NCI-H2227 (cell line): ENCODE data around the gene PRKAG1.

Source experiments
- DNase-seq: peaks from one replicate; lab custom pipeline; 2025; ENCODE audit not compliant: unreplicated experiment; lab: John Stamatoyannopoulos, UW

The PRKAG1 gene

DNA sequence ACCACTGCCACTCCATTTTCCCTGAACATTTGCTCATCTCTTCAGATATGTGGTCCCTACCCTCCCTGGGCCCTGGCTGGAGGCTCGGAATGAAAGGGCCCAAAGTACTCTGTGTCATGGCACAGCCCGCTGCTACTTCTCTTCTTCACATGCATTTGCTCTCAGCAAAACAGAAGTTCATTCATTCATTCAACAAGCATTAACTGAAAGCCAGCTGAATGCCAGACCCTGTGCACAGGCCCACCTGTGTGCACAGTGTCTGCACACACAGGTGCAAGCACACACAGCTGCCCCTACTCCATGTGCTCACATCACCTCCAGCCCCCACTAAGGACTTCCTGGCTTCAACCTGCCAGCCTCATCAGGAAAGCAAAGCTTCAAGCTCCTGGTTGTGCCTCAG is 32.7 kb downstream of the PRKAG1 start:
- DNase-seq = no peak

DNA sequence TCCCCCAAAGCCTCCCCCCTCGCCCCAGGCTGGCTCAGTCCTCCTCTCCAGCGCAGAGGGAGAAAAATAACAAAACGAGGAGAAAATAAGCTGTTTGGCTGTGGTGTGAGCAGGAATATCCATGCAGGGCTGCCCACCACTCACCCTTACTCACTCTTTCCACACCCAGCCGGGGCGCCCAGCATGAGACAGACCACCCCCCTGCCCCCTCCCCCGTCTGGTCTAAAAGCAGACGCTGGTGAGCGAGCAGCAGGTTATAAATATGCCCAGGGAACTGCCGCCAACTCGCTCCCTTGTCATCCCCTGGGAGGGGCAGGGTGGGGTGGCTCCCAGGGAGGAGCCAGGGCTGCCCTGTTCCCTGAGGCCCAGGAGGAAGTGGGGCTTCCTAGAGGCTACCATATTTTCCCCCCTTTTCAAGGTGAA is 33.1 kb downstream of the PRKAG1 start:
- no peak for DNase-seq

DNA sequence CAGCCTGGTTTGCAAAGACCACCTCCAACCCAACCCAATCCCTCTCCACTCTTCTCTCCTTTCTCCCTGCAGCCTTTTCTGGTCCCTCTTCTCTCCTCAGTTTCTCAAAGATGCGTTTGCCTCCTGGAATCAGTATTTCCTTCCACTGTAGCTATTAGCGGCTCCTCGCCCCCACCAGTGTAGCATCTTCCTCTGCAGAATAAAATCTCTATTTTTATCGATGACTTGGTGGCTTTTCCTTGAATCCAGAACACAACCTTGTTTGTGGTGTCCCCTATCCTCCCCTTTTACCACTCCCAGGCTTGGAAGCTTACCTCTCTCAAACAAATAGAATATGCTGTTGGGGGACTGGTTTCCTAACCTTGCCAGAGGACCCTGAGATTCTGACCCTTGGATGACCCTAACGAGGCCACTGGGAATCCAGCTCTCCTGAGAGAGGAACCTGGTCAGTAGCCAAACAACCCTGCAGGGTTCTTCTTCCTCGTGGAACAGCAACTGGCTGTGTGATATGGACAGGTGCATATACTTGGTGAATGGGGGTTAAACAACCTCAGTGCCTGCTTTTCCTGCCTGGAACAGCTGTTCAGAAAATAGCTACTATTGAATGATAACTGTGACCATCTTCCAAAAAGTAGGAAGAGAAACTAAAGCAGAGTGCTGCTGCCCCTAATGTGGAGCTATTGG is 36.0 kb downstream of the PRKAG1 start:
- no peak for DNase-seq

DNA sequence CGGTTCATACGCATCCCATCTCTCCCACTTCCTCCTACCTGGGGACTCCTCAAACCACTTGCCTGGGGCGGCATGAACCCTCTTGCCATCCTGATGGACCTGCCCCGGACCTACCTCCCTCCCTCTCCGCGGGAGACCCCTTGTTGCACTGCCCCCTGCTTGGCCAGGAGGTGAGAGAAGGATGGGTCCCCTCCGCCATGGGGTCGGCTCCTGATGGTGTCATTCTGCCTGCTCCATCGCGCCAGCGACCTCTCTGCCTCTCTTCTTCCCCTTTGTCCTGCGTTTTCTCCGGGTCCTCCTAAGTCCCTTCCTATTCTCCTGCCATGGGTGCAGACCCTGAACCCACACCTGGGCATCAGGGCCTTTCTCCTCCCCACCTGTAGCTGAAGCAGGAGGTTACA is 36.8 kb downstream of the PRKAG1 start:
- no peak for DNase-seq

DNA sequence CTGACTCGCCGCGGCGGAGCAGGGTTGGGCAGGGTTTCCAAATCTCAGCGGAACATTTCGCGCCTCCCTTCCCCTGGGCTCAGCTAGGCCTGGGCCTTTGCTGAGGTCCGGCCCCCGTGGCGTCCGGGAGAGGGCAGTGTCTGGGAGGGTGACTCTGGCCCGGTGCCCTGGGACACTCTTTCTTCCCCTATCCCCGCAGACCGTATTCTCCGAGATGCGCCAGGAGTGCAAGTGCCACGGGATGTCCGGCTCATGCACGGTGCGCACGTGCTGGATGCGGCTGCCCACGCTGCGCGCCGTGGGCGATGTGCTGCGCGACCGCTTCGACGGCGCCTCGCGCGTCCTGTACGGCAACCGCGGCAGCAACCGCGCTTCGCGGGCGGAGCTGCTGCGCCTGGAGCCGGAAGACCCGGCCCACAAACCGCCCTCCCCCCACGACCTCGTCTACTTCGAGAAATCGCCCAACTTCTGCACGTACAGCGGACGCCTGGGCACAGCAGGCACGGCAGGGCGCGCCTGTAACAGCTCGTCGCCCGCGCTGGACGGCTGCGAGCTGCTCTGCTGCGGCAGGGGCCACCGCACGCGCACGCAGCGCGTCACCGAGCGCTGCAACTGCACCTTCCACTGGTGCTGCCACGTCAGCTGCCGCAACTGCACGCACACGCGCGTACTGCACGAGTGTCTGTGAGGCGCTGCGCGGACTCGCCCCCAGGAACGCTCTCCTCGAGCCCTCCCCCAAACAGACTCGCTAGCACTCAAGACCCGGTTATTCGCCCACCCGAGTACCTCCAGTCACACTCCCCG is 37.4 kb downstream of the PRKAG1 start:
- peak; percentile 22 for DNase-seq

DNA sequence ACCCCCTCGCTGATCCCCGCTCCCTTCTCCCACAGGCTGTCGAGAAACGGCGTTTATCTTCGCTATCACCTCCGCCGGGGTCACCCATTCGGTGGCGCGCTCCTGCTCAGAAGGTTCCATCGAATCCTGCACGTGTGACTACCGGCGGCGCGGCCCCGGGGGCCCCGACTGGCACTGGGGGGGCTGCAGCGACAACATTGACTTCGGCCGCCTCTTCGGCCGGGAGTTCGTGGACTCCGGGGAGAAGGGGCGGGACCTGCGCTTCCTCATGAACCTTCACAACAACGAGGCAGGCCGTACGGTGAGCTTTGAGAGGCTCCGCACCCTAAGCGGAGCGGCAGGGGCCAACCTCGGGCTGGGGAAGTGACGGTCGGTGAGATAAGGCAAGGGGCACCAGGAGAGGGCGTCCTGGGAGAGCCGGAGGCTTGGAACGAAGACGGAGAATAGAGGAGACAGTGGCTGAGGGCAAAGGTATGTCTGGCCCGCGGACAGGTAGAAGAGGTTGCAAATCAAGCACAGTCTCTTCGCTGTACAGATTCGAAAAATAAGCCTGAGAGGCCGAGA is 38.1 kb downstream of the PRKAG1 start:
- DNase-seq = peak; percentile 21

DNA sequence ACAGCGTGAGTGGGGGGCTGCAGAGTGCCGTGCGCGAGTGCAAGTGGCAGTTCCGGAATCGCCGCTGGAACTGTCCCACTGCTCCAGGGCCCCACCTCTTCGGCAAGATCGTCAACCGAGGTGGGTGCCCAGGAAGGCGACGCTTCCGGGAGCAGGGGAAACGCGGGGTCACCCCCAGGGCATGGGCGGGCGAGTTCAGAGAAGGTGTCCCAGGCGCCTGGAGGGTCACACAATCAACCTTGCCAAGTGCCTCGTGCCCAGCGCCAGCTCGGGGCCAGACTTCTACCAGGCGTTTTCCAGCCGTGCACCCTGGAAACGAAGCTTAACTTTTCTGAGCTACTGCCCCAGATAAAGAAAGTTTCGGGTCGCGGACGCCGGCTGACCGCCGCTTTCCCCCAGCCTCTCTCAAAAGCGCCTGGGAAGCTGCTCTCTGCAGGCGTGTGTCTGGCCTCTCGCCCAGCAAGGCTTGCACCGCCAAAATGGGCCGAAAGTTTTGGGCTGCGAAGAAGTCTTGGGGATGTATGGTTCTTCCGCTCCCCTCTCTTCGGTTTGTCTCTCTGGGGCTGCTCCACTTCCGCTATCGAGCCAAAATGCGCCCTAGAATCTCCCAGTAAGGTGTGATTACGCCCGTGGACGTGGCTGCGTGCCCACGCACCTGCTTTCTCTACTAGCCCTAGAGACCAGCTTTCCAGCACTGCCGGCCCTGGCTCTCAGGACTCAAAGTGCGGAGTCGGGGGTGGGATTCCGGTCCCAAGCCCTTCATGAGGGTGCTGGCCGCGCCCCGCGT is 38.8 kb downstream of the PRKAG1 start:
- no peak for DNase-seq

DNA sequence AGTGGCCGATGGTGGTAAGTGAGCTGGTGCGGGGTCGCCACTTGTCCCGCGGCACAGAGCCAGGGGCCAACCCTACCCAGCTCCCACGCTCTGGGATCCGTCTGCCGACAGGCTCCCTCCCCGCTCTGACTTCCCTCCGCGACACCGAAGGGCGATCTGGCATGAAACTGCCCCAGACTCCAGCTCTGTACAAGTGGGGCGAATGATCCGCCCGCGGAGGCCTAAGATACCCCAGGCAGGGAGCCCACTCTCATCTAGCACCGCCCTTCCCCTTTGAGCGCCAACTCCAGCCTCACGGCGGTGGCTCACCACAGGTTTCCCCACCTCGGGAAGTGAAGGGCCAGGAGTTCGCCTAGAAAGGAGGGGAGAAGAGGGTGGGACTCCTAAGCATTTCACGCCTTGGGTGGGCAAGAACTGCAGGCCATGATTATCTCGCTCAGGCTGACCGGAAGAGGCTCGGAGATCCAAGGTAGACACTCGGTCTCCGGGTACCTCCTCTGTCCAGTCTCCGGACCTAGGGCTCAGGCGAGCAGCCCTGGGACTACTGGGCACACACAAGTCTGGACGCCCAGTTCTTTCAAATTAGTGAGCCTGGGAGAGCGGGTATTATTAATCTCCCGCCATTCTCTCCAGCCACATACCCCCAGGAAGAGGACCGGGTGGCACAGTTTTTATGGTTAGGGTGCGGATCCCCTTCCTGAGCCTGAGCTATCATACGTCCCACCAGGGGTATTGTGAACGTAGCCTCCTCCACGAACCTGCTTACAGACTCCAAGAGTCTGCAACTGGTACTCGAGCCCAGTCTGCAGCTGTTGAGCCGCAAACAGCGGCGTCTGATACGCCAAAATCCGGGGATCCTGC is 39.6 kb downstream of the PRKAG1 start:
- DNase-seq = no peak

DNA sequence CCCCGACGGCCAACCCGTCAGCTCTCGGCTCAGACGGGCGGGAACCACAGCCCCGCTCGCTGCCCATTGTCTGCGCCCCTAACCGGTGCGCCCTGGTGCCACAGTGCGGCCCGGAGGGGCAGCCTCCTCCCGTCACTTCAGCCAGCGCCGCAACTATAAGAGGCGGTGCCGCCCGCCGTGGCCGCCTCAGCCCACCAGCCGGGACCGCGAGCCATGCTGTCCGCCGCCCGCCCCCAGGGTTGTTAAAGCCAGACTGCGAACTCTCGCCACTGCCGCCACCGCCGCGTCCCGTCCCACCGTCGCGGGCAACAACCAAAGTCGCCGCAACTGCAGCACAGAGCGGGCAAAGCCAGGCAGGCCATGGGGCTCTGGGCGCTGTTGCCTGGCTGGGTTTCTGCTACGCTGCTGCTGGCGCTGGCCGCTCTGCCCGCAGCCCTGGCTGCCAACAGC is 40.3 kb downstream of the PRKAG1 start, which contains the start of gene WNT1:
Gene WNT1 (plus strand): TSS at position 32 of the 450 bp plus-strand sequence. CDS start 329 bp downstream, at position 361.
- no peak for DNase-seq

DNA sequence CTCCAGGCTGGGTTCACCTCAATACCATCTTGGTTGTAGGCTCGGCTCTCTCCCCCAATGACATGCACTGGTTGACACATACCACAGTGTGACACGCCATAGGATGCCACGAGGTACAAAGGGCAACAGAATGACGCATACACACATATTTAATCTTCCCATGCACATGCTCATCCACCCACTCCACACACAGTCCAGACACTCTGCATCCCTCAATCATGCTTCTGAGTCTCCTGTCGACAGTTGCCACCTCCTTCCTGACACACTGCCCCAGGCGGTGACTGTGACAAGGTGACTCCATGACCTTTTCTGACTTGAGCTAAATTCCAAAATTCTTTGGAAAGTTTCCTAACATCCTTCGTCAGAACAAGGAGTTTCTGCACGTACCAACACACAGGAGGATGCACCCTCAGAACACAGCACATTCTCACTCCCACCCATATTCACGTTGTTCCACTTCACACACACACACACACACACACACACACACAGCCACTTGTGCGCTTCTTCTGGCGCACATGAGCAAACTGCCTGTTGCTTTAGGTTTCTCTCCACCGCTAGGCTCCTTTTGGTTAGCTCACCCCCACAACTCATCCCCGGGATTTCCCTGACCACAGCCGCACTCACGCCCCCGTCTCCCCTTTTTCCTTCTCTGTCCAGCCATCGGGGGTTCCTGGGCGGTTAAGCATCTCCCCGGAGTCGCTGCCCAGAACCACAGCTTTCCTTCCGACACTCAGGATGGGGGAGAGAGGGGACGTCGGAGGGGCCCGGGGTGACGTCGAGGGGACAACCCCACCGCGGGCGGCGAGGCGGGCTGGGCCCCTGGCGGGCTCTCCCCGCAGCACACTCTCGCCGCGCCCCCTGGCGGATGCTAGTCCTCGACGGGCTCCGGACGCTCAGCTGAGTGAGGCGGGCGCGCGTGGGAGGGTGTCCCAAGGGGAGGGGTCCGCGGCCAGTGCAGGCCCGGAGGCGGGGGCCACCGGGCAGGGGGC is 41.0 kb downstream of the PRKAG1 start:
- peak; percentile 55 for DNase-seq

DNA sequence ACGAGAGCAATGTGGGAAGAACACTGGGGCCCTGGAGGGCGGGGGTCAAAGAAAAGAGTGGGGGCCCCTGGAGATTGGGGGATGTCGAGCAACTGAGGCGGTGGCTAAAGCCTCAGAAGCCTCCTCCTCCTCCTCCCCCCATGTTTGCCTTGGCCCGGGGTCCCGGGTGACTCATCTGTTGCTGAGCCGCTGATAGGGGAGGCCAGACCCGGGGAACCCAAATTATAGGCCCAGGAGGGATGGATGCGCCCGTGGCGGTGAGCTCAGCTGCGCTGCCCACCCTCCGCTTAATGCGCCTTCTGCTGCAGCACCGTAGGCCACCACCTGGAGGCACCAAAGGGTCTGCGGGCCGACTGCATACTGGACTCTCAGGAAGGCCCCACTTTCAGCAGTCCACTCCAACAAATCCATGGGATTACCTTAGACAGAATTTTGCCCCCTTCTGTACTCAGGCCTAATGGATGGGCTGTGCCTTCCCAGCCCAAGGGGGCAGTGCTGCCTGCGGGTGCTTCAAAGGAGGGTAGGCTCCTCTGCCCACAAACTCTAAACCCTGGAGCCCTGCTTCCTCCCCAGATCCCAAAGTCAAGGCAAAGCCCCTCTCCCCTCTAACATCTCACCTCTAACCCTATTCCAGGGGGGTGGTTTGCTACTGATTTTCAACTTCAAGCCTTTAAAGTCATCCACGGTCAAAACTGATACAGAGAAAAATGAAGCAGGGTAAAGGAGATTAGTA is 44.5 kb downstream of the PRKAG1 start:
- DNase-seq = no peak

DNA sequence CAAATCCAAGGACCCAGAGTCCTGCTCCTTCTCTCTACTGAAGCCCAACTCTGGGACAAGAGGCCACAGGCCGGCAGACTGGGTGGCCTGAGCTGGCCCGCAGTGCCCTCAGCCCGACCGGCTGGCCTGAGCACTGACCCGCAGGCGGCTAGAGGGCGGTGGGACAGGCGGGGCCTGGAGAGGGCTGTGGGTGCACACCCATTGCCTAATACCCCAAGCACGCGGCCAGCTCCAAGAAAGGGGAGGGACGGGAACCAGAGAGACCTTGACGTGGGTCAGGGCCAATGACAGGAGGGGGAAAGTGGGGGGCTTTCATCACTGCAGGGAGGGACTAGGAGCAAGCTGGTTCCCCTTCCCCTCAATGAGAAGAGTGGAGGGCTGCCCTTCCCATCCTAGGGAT is 45.0 kb downstream of the PRKAG1 start:
- DNase-seq = no peak

DNA sequence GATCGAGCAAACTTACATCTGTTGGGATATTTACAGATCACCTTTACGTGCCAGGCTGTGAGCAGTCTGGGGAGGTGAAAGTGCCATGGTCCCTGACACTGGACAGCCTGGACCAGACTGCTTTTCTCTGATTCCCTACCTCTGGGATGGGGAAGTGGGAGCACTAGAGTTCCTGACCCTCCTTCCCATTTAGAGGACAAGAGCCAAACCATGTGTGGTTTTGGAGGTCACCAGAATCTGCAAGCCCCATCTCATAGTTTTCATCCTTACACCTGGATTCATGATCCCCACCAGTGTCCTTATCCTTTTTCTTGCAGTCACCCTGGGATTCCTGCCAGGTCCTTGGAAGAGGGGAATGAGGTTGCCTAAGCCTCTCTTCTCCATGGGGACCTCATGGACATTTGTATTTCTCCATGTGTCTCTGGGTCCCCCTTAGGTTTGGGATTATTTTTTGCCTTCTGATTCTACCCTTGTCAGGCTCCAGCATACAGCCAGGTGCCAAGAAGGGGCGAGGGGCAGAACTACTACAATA is 45.6 kb downstream of the PRKAG1 start:
- DNase-seq = no peak

DNA sequence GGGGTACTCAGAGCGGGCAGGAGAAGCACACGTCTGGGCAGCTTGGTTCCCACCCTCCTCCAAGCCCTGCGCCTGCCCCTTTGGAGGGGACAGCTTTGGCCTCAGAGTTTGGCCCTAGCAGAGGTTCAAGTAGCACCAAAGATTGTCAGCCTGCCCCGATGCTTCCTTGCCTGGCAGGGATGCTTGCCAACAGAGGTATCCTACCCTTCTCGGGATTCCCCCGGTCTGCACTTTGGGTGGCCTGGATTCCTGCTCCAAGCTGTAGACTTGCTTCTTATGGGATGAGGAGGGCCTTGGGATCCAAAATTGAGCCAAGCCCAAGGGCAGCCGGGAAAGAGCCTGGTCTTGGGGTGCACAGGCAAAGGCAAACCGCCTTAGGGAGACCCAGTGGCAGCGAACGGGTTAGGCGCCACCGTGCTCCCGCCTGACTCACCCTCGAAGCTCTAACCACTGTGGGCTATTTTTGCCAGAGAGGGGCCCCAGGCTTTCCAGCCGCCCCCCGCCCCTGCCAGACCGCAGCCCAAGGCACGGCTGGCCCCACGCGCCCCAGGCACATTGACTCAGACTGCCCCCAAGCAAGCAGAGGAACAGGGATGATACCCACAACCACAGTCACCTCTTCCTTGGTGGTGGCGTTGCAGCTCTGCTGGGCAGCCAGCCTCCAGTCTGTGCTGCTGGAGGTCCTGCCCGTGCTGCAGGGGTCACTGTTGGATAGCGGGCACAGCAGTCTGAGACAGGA is 46.2 kb downstream of the PRKAG1 start:
- DNase-seq = no peak

DNA sequence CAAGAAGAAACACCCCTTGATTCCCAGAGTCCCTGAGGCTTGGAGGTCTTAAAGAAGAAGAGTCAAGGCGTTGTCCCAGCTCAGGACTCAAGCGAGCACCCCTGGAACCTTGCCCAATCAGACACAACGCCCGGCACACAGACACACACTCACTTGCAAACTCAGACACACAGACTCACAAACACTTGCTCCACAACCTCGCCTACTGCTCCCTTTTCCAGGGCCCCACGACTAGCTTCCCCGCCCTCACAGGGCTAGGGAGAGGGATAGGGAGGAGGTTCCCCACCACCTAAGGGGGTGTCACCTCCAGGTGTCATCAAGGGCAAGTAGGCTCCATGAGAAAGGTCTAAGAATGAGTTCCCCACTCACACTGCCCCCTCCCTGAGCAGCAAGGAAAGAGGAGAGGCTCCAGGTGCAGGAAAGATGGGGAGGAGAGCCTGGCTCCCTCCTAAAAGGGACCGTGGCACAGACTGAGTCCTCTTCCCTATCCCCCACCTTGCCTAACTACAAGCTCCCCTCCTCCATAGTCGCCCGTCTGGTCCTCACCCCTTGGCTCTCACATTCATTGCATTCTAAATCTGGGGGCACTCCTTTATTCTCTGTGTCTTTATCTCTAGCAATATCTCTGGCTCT is 47.8 kb downstream of the PRKAG1 start:
- no peak for DNase-seq

DNA sequence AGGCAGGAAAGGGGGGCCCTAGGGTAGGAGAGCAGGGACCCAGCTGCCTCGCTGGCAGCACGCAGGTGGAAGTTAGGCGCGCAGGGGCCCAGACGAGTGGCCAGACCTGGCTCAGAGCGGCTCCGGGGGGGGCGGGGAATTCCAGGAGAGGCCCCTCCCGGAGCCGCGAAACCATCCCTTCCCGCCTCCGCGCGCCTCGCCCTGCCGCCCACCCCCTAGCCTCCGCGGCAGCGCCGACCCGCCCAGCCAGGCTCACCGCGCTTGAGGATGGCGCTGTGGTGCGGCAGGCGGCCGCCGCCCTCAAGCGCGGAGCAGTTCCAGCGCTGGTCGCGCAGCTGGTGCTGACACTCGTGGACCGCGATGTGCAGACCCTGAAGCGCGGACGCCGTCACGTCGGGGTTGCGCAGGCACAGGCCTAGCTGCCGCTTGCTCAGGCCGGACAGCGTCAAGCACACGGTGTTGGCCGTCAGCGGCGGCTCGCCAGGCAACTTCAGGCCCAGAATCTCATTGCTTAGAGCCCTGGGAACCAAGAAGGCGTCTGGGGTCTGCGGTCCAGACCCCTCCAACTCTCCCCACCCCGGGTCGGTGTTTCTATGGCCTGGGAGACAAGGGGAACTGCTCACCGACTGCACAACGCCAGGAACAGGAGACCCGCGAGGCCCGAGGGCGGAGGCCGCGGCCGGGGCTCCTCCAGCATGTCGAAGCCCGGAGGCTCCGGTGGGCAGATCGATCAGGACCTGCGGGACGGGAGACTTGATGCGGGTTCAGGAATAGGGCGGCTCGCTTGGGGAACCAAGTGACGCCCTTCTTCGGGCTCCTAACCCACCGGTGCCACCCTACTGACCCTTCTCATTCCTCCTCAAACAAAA is 48.5 kb downstream of the PRKAG1 start:
- DNase-seq = peak; percentile 21
